Cardiac muscle cell (in vitro differentiated cells and primary cell): Measurements from ENCODE around the gene ZNF662. TPM values are rescaled to one million over a fixed set of nuclear protein-coding genes. Genes with fewer than 3 reads are reported as not detected.

Experiments
- DNase-seq, 2 donors: peaks; one replicate each; pipeline versions ENCODE4 v3.0.0 to v3.0.0-alpha.2; 2010 to 2017; ENCODE audit warnings: low read depth in 1 of 2, low spot score in 1 of 2
- H3K27ac ChIP-seq: fragments of 200-600 bp; sonication (generic); 2 replicates; pipeline ENCODE4 v1.5.1; 2016
- H3K27me3 ChIP-seq: fragments of 200-600 bp; sonication (generic); 2 replicates; pipeline ENCODE4 v1.6.0; 2016; ENCODE audit warnings: control low read depth
- H3K36me3 ChIP-seq: fragments of 200-600 bp; sonication (generic); 2 replicates; pipeline ENCODE4 v1.5.1; 2016; ENCODE audit warnings: control low read depth
- H3K4me1 ChIP-seq: fragments of 200-600 bp; sonication (generic); 2 replicates; pipeline ENCODE4 v1.8.1; 2017; ENCODE audit warnings: low read depth, mild to moderate bottlenecking, mixed run types
- H3K4me3 ChIP-seq: fragments of 200-600 bp; sonication (generic); 2 replicates; pipeline ENCODE4 v1.5.1; 2016; ENCODE audit warnings: mild to moderate bottlenecking
- H3K9me3 ChIP-seq: fragments of 200-600 bp; sonication (generic); 2 replicates; pipeline ENCODE4 v1.5.1; 2017; ENCODE audit warnings: low read depth, mild to moderate bottlenecking, control low read depth
- CTCF ChIP-seq: IDR thresholded peaks from 2 replicates; pipeline ENCODE4 v1.5.1; 2012; ENCODE audit warnings: low read depth, mild to moderate bottlenecking, low read length
- polyA plus RNA-seq: library from polyadenylated mRNA; unstranded; fragments of >200 nt; fragmentation: Nextera tagmentation; extraction: Ambion mirVana; gene quantifications from 2 replicates; pipeline ENCODE4 v1.2.1, GENCODE V29; 2016
- total RNA-seq: library from RNA; depleted of rRNA; stranded (reverse); fragments of >200 nt; gene quantifications from 2 replicates; pipeline ENCODE4 v1.2.3, GENCODE V29; 2016

The ZNF662 gene
- total and polyA plus RNA-seq, 2 experiments from 2014 or later, result 0.04 to 0.21 TPM

- H3K36me3 ChIP-seq, result no peaks in the 10 kb centered on the region
- no peak for TF ChIP-seq CTCF
- H3K4me1 ChIP-seq, result no peaks in the 10 kb centered on the region
- H3K9me3 ChIP-seq, result no peaks in the 10 kb centered on the region
- no peaks in the 10 kb centered on the region for H3K27me3 ChIP-seq
- H3K27ac ChIP-seq, result no peak overlapping the region
- no peak for DNase-seq
- no peak overlapping the region for H3K4me3 ChIP-seq
These were observed 20.4 kb downstream of the ZNF662 start for GRCh38 chr3:42926310-42926709.

GRCh38 chr3:42934111-42934510, 28.2 kb downstream of the ZNF662 start:
- Histone ChIP-seq H3K36me3 (no peaks in the 10 kb centered on the region), H3K9me3 (no peaks in the 10 kb centered on the region), H3K4me1 (no peaks in the 10 kb centered on the region), H3K27me3 (no peaks in the 10 kb centered on the region), H3K4me3 (no peak overlapping the region), H3K27ac (no peak overlapping the region)
- DNase-seq, result no peak
- no peak for TF ChIP-seq CTCF

DNA sequence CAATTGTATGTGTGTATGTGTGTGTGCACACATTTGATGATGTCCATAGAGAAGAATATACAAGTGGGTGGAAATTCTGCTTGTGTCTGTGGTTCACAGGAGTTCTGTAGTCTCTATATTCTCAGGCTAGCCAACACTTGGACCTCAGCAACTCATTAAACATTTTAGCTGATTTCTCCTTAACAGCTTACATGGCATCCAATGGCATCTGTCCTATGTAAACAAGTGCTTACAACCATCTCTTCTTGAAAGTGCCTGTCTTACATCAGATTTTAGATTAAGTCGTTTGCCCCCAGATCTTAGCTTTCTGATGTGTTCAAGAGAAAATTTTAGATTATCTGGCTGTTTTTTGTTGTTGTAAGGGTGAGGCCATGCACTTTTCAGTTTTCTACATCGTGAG, 29.0 kb downstream of the ZNF662 start:
- Histone ChIP-seq H3K36me3 (no peaks in the 10 kb centered on the region), H3K27me3 (no peaks in the 10 kb centered on the region), H3K4me1 (no peaks in the 10 kb centered on the region), H3K27ac (no peak overlapping the region), H3K4me3 (no peak overlapping the region), H3K9me3 (no peaks in the 10 kb centered on the region)
- no peak for TF ChIP-seq CTCF
- no peak for DNase-seq

GRCh38 chr3:42935472-42935871, 29.5 kb downstream of the ZNF662 start:
- H3K36me3 ChIP-seq, result no peaks in the 10 kb centered on the region
- H3K27me3 ChIP-seq, result no peaks in the 10 kb centered on the region
- H3K9me3 ChIP-seq, result no peaks in the 10 kb centered on the region
- H3K4me3 ChIP-seq, result no peak overlapping the region
- H3K4me1 ChIP-seq, result no peaks in the 10 kb centered on the region
- TF ChIP-seq CTCF, result no peak
- H3K27ac ChIP-seq, result no peak overlapping the region
- no peak for DNase-seq

DNA sequence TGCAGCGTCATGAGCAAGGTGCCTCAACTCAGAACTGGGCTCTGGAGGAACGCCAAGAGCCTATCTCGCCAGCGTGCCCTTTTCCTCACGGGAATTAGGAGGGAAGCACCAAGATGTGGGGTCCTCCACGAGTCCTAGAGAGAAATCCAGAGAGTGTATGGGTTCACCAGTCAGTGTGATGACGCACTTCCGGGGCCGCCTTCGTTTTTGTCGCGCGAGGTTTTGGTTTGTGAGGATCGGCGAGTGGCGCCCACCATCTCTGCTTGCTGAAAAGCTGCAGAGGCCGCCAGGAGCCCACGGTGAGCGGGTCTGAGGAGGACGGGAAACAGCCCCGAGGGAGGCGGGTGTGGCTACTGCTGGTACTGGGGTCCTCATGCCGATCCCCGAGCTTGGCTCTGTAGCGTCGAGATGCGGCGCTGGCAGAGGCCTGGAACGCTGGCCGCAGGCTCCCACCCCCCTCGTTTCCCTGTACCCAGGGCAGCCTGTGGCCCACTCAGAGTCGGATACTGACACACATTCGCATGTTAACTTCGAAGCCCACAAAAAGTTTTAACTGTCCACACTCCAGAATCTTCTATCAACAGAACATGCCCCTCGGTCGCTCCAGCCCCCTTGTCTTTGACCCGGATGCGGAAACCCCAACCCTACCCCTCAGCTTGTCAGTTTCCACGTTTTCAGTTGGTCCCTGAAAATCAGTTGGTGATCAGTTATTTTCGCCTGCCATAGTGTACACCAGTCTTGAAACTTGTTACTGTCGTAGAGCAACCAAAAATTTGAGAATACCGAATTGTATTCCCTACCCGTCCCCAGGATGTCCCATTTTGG, 30.4 kb downstream of the ZNF662 start:
- H3K36me3 ChIP-seq, result no peaks in the 10 kb centered on the region
- DNase-seq, result peak in 1 of 2 donors; percentile 66

More for the DNA sequence above, 30.4 kb downstream of the ZNF662 start:
- no peaks in the 10 kb centered on the region for H3K27me3 ChIP-seq
- H3K4me3 ChIP-seq, result no peak overlapping the region
- no peak for TF ChIP-seq CTCF
- no peaks in the 10 kb centered on the region for H3K4me1 ChIP-seq
- H3K9me3 ChIP-seq, result no peaks in the 10 kb centered on the region
- no peak overlapping the region for H3K27ac ChIP-seq
